Kasumi-1 (cell line): ENCODE measurements around the gene UBE2L3.
"Not testable (repeated sequence)": the region's sequence is repeated elsewhere in the genome, so short reads cannot be mapped to it uniquely, and the experiment has no call there.

ENCODE experiments used
- DNase-seq, 2 experiments: peaks; one replicate each; lab custom pipeline; 2025; lab: John Stamatoyannopoulos, UW

UBE2L3 gene

DNA sequence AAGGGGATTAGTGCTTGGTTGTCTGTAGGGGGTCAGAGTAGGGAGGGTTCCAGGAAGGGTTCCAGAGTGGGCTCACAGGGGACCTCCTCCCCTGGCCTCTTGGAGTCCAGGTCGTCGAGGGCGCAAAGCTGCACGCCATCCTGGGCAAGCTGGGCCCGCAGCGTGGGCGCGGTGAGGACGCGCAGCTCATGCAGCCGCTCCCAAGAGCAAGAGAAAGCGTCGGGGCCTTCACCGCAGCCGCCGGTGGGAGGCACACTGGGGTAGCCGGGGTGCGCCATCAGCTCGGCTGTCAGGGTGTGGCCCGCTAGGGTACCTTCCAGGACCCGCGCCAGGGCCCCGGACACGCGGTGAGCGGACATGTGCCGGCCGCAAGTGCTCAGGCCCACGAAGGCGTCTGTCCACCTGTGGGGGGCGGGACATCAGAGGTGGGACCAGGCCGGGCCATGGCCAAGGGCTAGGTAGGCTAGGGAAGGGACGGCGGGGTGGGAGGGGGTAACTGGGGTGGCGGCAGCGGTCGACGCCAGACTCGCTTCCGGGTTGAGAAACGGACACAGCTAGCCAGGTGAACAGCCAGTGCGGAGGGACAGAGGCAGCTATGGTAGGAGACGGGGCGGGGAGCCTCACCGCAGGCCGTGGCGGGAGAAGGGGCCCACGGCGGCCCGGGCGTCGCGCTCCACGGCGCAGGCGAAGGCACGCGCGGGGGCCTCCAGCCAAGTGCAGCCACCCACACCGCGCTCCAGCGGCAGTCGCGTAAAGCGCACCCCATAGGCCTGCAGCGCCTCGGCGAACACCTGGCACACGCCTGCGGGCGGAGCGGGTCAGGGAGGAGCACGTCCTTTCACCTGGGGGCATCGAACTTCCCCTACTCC is 61.1 kb downstream of the UBE2L3 start:
- no peak for DNase-seq

DNA sequence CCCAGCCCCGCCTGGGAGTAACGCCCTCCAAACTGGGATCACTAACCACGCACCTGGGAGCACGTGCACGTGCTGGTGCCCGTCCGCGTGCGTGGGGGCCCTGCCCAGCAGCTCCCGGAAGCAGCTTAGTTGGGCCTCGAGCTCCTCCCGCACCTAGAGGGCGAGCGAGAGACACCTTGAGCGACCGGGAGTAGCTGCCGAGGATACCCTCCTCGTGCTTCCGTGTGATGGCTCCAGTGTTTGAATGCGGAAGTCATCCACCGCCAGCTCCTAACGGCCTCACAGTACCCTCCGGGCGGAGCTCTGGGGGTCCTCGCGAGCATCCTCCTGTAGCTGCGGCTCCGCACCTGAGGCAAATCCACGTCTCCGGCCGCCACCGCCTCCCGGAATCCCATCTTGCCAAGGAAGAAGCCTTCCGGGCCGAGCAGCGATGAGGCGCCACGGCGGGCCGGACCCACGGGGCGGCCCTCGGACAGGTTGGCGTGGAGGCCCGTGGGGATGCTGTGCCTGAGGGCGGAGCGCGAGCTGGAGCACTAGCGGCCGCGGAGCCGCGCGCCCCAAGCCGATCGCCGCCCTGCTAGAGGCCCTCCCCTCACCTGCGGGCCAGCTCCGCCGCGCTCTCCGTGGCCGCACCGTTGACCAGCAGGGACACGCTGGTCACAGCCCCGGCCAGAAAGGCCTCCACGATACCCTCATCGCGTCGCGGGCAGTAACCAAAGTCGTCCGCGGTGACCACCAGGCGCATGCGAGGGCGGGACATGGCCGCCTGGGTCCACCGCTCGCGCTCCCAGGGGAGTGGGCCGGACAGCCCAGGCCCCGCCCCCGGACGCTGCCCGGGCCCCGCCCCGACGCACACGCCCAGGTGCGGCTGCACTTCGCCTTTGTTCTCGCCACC is 62.0 kb downstream of the UBE2L3 start, which contains the start of gene YDJC:
Gene YDJC (minus strand): TSS at position 768 of the 895 bp plus-strand sequence. CDS start 8 bp downstream, at position 760.
- DNase-seq: peak; percentile 77 to 84

DNA sequence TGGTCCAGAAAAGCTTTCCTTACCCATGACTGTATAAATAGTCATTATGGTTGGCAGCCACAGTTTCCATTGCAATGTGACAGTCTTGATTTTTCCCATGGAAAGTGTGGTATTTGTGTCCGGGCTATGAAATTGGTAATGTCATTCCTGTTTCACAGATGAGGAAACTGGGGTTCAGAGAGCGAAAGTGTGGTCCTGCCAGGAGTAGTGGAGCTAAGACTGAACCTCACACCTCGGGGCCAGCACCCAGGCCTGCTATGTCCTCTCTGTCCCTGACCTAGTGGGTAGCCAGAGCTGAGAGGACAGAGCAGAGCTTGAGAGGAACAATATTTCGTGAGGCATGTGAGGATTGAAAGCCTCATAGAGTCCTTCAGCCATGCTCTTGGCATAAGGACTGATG is 63.5 kb downstream of the UBE2L3 start:
- no peak for DNase-seq

DNA sequence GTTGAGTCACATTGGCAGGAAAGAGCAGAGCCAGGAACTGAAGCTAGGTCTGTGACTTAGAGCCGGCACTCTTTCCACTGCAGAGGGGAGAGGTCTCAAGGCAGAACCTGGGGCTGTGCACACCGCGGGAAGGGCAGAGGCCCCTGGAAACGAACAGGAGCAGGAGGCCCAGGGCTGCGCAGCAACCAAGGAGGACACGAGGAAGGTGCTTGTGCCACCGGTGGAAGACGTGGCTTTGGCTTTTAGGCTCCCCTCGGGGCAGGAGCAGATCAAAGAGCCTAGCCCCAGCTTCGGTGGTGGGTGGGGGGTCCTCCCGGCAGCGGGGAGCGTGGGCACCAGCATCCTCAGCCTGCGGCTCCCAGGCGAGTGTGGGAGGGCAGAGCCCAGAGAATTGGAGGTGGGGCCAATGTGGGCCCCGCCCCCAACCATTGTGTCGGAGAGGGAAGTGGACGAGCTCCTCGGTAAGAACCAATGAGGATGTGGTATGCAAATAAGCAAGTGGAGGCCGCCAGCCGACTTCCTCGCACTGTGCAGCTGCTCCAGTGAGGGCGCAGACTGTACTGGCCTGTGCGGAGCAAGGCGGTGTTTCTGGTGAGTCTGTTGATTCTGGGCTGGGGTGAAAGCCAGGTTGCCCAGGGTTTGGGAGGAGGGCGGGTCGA is 64.9 kb downstream of the UBE2L3 start, which contains the start of gene CCDC116:
Gene CCDC116 (plus strand): TSS at position 524 of the 659 bp plus-strand sequence. CDS start 422 bp downstream, outside the sequence.
- DNase-seq: peak; percentile 87 to 90

DNA sequence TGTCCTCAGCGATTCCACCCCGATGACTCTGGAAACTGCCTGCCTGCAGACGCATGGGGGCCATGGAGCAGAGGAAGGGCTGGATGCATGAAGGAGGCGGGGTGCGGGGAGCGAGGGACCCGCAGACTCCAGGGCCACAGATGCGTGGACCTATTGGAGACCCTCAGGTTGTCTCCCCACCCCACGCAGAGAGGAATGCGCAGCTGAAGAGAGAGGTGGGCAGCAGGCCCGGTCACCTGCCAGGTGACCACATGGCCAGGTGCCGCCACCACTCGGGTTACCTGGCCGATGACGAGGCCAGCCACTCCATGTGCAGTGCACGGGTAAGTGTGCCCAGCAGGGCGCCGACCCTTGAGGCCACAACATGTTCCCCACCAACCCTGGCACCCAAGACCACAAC is 65.4 kb downstream of the UBE2L3 start:
- DNase-seq: no peak

DNA sequence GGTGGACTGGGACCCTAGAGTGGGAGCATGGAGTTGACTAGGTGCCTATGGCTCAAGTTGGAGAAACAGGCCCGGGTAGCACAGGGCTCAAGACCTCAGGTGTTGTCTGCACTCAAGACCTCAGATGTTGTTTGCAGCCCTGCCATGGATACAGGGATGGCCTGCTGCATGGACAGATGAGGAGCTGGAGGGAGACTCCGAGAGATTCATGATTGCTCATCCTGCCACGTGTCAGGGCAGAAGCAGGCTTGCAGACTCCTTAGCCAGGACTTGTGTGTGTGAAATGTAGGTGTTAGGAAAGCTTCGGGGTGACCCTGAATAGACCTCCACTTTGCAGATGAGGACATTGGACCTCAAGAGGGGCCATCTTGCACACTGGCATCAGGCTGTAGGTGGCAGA is 66.0 kb downstream of the UBE2L3 start:
- no peak for DNase-seq

DNA sequence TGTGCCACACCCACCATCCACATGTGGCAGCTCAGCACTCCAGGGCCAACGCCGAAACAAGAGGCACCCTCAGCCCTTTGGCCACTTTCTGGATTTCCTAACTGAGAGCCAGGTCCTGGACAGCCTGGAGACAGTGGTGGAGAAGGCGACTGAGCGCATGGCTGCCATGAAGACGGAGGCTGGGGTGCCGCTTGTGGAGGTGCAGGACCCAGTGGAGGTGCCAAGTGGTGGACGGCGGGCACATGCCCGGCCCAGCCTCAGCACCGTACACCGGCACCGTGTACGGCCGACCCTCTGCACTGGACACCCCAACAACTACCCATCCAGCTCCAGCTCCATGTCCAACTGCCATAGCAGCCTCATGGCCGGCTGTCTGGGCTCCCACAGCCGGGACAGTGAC is 66.6 kb downstream of the UBE2L3 start:
- no peak for DNase-seq

DNA sequence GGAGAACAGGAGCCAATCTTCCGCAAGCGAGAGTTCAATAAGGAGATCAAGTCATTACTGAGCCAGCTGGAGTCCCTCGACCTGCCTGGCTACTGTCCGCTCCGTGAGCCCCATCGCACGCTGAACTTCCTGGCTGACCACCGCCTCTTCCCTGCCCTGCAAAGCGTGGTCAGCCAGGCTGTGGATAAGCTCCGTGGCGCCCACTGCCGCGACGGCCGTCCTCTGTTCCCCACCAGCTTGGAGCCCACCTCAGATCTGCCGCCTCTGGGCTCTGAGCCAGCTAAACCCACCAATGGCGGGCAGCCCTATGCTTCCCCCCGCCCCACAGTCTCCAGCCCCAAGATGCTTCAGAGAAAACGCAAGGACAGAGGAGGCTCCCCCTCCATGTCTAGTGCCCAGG is 67.3 kb downstream of the UBE2L3 start:
- no peak for DNase-seq

DNA sequence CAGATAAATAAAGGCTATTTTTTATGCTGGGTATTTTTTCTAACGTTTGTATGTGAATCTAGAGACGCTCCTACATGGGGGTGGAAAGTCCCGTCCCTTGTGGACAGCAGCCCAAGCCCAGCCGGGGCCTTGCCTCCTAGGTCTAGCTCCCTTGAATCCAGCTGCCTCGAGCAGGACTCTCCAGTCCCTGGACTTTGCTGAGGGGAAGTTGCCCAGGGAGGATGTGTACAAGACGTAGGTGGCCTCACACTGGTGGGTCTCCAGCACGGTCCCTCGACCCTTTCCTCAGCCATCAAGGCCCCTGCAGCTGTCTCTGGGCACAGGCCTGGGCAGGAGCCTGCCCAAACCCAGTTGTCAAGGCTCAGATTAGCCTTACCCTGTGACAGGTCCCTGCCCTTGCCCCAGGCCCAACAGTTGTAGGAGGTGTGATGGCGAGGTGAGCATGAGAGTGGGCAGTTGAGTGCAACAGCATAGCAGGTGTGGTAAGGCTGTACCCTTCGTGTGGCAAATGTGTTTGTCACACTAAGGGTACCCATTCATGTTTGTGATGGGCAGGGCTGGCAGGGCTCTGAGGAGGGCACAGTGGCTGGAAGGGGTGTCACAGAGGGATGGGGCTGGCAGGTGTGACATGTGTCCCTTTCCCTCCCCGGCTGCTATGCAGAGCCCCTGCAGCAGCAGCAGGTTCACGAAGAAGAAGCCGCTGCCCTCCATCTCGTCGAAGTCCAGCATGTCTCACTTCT is 68.4 kb downstream of the UBE2L3 start:
- DNase-seq: no peak

DNA sequence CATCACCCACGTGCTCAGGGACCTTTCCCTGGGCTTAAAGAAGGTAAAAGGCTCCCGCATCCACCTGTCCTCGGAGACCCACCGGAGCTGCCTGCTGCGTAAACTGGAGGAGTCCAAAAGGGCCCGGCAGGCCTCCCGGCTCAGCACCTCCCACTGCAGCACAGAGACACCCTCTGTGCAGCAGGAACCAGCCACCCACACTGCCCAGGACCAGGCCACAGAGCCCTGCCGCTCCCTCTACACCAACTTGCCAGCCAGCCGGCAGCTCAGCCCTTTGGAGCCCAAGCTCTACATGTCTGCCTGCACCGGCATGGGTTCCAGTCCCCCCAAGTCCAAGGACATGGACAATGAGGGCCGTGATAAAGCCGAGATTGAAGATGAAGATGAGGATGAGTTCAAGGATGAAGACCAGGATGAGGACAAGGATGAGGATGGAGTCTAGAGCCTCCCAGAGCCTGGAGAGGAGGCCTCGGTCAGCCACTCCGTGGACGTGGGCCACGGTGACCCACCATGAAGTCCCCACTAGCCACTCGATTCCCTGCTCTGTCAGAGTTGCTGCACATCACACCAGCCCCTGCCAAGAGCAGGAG is 69.2 kb downstream of the UBE2L3 start:
- no peak for DNase-seq

DNA sequence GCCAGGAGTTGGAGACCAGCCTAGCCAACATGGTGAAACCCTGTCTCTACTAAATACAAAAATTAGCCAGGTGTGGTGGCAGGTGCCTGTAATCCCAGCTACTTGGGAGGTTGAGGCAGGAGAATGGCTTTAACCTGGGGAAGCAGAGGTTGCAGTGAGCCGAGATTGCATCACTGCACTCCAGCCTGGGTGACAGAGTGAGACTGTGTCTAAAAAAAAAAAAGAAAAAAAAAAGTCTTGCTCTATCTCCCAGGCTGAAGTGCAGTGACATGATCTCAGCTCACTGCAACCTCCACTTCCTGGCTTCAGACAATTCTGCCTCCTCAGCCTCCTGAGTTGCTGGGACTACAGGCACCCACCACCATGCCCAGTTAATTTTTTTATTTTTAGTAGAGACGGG is 69.9 kb downstream of the UBE2L3 start:
- not testable (repeated sequence) for DNase-seq

DNA sequence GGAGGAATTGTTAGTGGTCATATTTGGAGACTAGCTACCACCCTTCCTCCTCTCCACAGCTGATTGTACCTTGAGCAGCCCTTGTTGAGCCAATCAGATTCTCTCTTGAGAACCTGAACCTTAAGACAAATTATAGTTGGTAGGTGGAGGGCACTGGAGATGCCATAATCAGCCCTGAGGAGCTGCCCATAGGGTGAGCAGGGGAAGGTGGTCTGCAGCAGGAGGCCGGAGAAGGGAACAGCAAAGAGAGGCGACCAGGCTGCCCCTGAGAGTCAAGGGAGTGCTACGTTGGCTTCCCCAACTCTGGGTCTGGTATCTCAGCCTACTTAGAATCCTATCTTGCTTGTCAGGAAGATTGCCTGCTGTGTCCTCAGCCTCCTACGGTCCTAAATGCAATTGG is 71.8 kb downstream of the UBE2L3 start:
- no peak for DNase-seq

DNA sequence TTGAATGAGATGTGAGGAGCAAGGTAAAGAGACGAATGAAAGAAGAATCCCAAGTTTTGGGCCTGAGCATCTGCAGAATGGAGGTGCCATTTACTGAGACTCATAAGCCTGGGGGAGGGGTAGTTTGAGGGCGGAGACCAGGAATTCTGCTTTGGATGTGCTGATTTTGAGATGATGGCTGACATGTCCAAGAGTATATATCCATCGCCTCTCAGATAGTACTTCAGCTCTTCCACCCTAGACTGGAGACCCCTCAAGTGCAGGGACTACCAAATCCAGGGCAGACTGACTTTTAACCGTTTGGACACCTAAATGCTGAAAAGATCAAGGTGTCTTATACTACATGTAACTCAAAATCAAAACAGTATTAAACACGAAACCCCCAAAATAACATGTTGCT is 73.3 kb downstream of the UBE2L3 start:
- no peak for DNase-seq

DNA sequence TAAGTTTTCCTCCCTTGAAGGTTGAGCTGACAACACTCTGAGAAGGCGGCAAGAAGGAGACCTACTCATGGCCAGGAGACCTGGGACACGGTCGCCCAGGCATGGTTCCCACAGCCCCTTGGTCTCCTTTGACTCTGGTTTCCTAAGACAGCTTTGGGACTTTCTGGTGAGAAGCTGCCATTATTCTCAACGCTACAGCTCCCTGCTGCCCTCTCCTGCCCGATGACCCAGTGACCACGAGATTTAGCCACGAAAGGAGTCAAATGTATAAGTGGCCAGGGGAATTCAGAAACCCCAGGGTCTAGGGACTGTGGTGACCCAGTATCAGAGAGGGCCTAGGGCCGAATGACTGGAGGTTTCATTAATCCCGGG is 73.9 kb downstream of the UBE2L3 start:
- DNase-seq: no peak

DNA sequence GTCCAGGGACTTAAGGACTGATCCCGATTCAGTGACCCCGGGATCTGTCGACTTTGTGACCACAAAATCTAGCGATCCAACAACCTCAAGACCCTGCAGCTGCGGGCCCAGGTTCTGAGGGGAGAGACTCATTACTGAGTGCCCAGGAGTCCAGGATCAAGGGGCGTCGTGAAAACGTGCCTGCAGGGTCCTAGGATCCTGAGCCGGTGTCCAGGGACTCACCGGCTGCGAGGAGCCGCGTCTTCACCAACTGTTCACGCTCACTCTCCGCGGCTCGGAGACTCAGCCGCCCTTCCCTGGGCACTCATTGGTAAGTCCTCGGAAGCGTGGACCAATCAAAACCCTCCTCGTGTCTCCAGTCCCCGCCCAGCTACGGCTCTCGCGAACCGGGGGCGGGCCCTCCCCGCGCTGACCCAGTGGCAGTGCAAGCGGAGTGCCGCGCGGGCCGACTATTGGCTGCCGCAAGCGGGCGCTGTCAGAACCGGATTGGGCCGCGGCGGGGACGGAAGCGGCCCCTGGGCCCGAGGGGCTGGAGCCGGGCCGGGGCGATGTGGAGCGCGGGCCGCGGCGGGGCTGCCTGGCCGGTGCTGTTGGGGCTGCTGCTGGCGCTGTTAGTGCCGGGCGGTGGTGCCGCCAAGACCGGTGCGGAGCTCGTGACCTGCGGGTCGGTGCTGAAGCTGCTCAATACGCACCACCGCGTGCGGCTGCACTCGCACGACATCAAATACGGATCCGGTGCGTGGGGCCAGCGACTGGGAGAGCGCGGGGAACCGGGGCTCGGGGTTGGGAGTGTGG is 74.5 kb downstream of the UBE2L3 start, which contains the start of gene SDF2L1:
Gene SDF2L1 (plus strand): TSS at position 514 of the 795 bp plus-strand sequence. CDS start 35 bp downstream, at position 549.
- peak; percentile 97 to 98 for DNase-seq

DNA sequence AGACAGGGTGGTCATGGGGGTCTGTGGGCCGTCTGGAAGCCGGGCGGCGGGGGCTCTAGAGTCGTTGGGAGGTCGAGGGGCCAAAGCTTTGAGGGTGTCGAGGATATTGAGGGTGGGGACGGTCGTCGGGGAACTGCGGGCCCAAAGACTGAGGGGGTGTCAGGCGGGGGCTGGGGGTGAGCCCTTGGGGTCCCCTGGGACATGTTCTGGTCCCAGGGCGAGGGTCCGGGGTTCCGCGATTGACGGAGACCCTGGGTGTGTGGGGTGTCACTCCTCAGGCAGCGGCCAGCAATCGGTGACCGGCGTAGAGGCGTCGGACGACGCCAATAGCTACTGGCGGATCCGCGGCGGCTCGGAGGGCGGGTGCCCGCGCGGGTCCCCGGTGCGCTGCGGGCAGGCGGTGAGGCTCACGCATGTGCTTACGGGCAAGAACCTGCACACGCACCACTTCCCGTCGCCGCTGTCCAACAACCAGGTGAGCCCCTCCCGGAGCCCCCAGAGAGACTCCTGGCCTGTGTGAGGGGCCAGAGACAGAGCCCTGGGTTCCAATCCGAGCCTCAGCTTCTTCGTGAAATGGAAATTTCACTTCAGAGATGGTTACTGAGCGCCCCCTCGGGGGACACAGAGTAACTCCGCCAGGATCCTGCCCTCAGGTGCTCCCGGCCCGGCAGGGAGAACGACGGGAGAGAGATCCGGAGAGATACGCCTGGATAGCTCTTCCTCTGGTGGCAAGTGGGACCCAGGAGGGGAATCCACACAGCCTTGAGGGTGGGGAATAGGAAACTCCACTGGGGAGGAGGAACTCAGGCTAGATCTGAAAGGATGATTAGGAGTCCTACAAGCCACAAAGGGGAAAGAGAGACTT is 75.3 kb downstream of the UBE2L3 start:
- DNase-seq: peak; percentile 61 to 64

DNA sequence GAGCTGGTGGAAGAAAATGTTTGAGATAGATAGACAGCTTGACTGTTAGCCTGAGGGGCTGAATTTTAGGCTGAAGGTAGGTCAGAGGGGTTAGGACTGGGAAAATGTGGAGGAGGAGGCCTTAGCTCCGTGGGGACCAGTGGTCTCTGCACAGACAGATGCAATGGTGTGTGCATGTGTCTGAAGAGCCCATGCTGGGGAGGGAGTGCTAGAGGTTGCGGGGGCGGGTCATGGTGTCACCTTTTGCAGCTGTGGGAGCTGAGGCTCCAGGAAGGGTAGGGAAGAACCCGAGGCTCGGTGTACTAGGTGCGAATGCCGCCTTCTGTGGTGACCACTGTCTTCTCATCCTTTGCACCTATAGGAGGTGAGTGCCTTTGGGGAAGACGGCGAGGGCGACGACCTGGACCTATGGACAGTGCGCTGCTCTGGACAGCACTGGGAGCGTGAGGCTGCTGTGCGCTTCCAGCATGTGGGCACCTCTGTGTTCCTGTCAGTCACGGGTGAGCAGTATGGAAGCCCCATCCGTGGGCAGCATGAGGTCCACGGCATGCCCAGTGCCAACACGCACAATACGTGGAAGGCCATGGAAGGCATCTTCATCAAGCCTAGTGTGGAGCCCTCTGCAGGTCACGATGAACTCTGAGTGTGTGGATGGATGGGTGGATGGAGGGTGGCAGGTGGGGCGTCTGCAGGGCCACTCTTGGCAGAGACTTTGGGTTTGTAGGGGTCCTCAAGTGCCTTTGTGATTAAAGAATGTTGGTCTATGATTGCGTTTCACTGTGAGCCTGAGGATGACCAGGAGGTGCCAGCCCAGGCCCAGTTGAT is 76.2 kb downstream of the UBE2L3 start:
- peak; percentile 13 to 24 for DNase-seq

DNA sequence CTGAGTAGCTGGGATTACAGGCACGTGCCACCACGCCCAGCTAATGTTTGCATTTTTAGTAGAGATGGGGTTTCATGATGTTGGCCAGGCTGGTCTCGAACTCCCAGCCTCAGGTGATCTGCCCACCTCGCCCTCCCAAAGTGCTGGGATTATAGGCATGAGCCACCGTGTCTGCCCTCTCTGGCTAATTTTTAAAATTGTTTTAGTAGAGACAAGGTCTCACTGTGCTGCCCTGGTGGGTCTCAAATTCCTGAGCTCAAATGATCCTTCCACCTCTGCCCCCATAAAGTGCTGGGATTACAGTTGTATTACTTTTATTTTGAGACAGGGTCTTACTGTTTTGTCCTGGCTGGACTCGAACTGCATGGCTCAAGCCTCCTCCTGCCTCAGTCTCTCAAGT is 78.0 kb downstream of the UBE2L3 start:
- DNase-seq: not testable (repeated sequence)
